Endothelial cell of umbilical vein (primary cell): Measurements from ENCODE around the gene MYH15. TPM values are rescaled to one million over a fixed set of nuclear protein-coding genes. Genes with fewer than 3 reads are reported as not detected.

Experiments used
- BruUV-seq: library from RNA; stranded (reverse); fragments of 400-500 nt; replicated peaks from 2 replicates; lab custom pipeline; 2021; lab: Mats Ljungman, UMichigan
- CTCF ChIA-PET: fragments of 300-600, 350-600 bp; sonication (Branson Sonifier 250); formaldehyde crosslinking; loops from one replicate; lab custom pipeline; 2021; ENCODE audit warnings: antibody characterized with exemption, inconsistent platforms; lab: Charles Lee
- POLR2A ChIA-PET: fragments of 300-600, 350-600 bp; sonication (Branson Sonifier 250); formaldehyde crosslinking; loops from one replicate; lab custom pipeline; 2021; ENCODE audit warnings: antibody characterized with exemption, inconsistent platforms; lab: Charles Lee
- DNase-seq: peaks from one replicate; pipeline ENCODE4 v3.0.0-alpha.2; 2011; ENCODE audit warnings: low read depth, low spot score
- FAIRE-seq: peaks from 2 replicates; lab custom pipeline; 2011; peaks lifted over from hg19 to GRCh38; lab: Jason Lieb, UNC
- H2AFZ ChIP-seq: 2 replicates; pipeline ENCODE4 v1.6.0; 2012; ENCODE audit warnings: low read depth, low read length, control low read depth, inconsistent platforms
- H3K27ac ChIP-seq: 2 replicates; pipeline ENCODE4 v1.5.1; 2011; ENCODE audit warnings: low read depth, mild to moderate bottlenecking, control low read depth, low read length, moderate library complexity; ENCODE audit not compliant: insufficient read depth
- H3K27me3 ChIP-seq, 2 experiments: 2 replicates each; pipeline versions ENCODE4 v1.6.0 to v1.6.1; 2011; ENCODE audit warnings: low read length in 2 of 2, mixed read lengths in 1 of 2; ENCODE audit not compliant: control insufficient read depth in 2 of 2, insufficient read depth in 2 of 2
- H3K36me3 ChIP-seq, 2 experiments: 2 replicates in 1 of 2; 3 replicates in 1 of 2; pipeline ENCODE4 v1.5.1; 2011; ENCODE audit warnings: low read length in 2 of 2, mild to moderate bottlenecking in 1 of 2, moderate library complexity in 1 of 2; ENCODE audit not compliant: control insufficient read depth in 2 of 2, insufficient read depth in 2 of 2; ENCODE audit errors: extremely low read depth in 1 of 2
- H3K4me1 ChIP-seq: 3 replicates; pipeline ENCODE4 v1.5.1; 2011; ENCODE audit warnings: mild to moderate bottlenecking, low read length; ENCODE audit not compliant: control insufficient read depth, insufficient read depth; ENCODE audit errors: extremely low read depth
- H3K4me2 ChIP-seq: 2 replicates; pipeline ENCODE4 v1.6.1; 2011; ENCODE audit warnings: low read length, control low read depth, mixed read lengths; ENCODE audit not compliant: insufficient read depth
- H3K4me3 ChIP-seq, 3 experiments: fragments of 200-600 bp in 1 of 3; sonication (generic), shearing (Covaris generic) in 1 of 3; replicated peaks in 1 of 3; 2 replicates each; pipeline ENCODE4 v1.5.1; 2011 to 2016; ENCODE audit warnings: control low read depth in 3 of 3, low read length in 3 of 3, mild to moderate bottlenecking in 2 of 3, inconsistent platforms in 1 of 3, low read depth in 1 of 3, moderate library complexity in 1 of 3; ENCODE audit not compliant: insufficient read depth in 1 of 3
- H3K79me2 ChIP-seq: 2 replicates; pipeline ENCODE4 v1.6.0; 2012; ENCODE audit warnings: low read length, inconsistent platforms; ENCODE audit not compliant: control insufficient read depth, insufficient read depth
- H3K9ac ChIP-seq: replicated peaks from 2 replicates; pipeline ENCODE3; 2011; ENCODE audit warnings: low read length, control low read depth; ENCODE audit not compliant: insufficient read depth; ENCODE audit errors: extremely low read depth
- H3K9me1 ChIP-seq: replicated peaks from 3 replicates; pipeline ENCODE4 v1.6.0; 2011; ENCODE audit warnings: mild to moderate bottlenecking, low read length; ENCODE audit not compliant: control insufficient read depth, insufficient read depth; ENCODE audit errors: extremely low read depth
- H3K9me3 ChIP-seq: replicated peaks from 2 replicates; pipeline ENCODE4 v1.5.1; 2012; ENCODE audit warnings: low read length, inconsistent platforms; ENCODE audit not compliant: control insufficient read depth, insufficient read depth
- H4K20me1 ChIP-seq: replicated peaks from 2 replicates; pipeline ENCODE3; 2011; ENCODE audit warnings: mild to moderate bottlenecking, low read length; ENCODE audit not compliant: control insufficient read depth, insufficient read depth; ENCODE audit errors: extremely low read depth
- EZH2 ChIP-seq: IDR thresholded peaks from 2 replicates; pipeline ENCODE4 v1.6.1; 2012; ENCODE audit warnings: borderline replicate concordance, low read depth, mild to moderate bottlenecking, moderate library complexity, low read length, inconsistent platforms; ENCODE audit not compliant: severe bottlenecking
- FOS ChIP-seq: IDR thresholded peaks from 2 replicates; pipeline ENCODE4 v1.6.1; 2011; ENCODE audit warnings: mild to moderate bottlenecking, low read length, moderate library complexity, borderline replicate concordance; ENCODE audit not compliant: insufficient read depth
- GATA2 ChIP-seq: IDR thresholded peaks from 2 replicates; pipeline ENCODE4 v1.7.0; 2011; ENCODE audit warnings: low read depth, mild to moderate bottlenecking, moderate library complexity, mixed read lengths, low read length; ENCODE audit not compliant: insufficient read length, insufficient read depth
- JUN ChIP-seq: IDR thresholded peaks from 2 replicates; pipeline ENCODE4 v1.6.1; 2011; ENCODE audit warnings: borderline replicate concordance, low read depth; ENCODE audit not compliant: insufficient read length, insufficient read depth
- MYC ChIP-seq: IDR thresholded peaks from one replicate; pipeline ENCODE4 v1.6.1; 2011; ENCODE audit warnings: mild to moderate bottlenecking, low read depth, low read length
- POLR2A ChIP-seq: IDR thresholded peaks from 2 replicates; pipeline ENCODE4 v1.6.1; 2012; ENCODE audit warnings: low read depth, mild to moderate bottlenecking, control low read depth, low read length
- POLR2AphosphoS5 ChIP-seq: IDR thresholded peaks from 2 replicates; pipeline ENCODE4 v1.6.1; 2012; ENCODE audit warnings: low read depth, mild to moderate bottlenecking, control low read depth, low read length, moderate library complexity; ENCODE audit not compliant: insufficient read depth
- dilution Hi-C: fragments of 300-500 bp; cut with MboI; formaldehyde crosslinking; loops from one replicate; pipeline ENCODE4 v1.15.0; 2019; ENCODE audit warnings: low sequenced_read_pairs; ENCODE audit not compliant: extremely low pct_ligation_motif_present
- intact Hi-C: fragments of 100-400 bp; cut with micrococcal nuclease; formaldehyde crosslinking; loops from one replicate; pipeline ENCODE4 v1.10.0; 2022
- polyA plus RNA-seq, 4 experiments: library from polyadenylated mRNA; depleted of rRNA in 3 of 4; stranded (reverse) in 3 of 4; unstranded in 1 of 4; fragments of >200 nt; gene quantifications; 2 replicates each; pipeline versions ENCODE4 v1.2.1 to v1.2.3, GENCODE V29; 2011 to 2012; ENCODE audit warnings: missing spikeins in 1 of 4
- total RNA-seq: library from RNA; stranded (reverse); gene quantifications from 2 replicates; pipeline ENCODE4 v1.2.3, GENCODE V29; 2021
- TF ChIP-seq, protein P1 (sequence below): IDR thresholded peaks from 2 replicates; pipeline ENCODE4 v1.6.1; 2011; ENCODE audit not compliant: insufficient read depth, insufficient read length
- TF ChIP-seq, protein P2 (sequence below), 2 donors: IDR thresholded peaks; 1 replicate in 1 of 2; 2 replicates in 1 of 2; pipeline ENCODE4 v1.5.1; 2011; ENCODE audit warnings: low read length in 2 of 2, mild to moderate bottlenecking in 2 of 2, moderate library complexity in 2 of 2, control low read depth in 1 of 2, inconsistent platforms in 1 of 2, low read depth in 1 of 2; ENCODE audit not compliant: insufficient read depth in 1 of 2; ENCODE audit errors: extremely low read depth in 1 of 2

Gene MYH15
- total and polyA plus RNA-seq, 2 donors (not counting 3 experiments of a cell fraction or from before 2014, with no cell fraction given), result 0.27 TPM; not detected in 1

- ChIA-PET POLR2A (no interaction called here), CTCF (interaction anchor here (0.7 to 2.5 kb wide), 4 partner anchors 9 to 409 kb away, joined by 3 to 22 read pairs (median 4); no protein-coding TSS in a partner anchor)
- TF ChIP-seq MYC, result no peak
- TF ChIP-seq, protein P1, sequence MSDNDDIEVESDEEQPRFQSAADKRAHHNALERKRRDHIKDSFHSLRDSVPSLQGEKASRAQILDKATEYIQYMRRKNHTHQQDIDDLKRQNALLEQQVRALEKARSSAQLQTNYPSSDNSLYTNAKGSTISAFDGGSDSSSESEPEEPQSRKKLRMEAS, result no peak
- no peak for TF ChIP-seq FOS
- BruUV-seq, result no TSS peak
- DNase-seq (no peak), FAIRE-seq (no peak)
- Histone ChIP-seq H3K36me3 (no peaks in the 10 kb centered on the region), H3K27me3 (peaks cover 2% of the 10 kb centered on the region in 2 experiments), H3K4me2 (no peak overlapping the region), H4K20me1 (no peaks in the 10 kb centered on the region), H3K9ac (no peak overlapping the region), H3K9me1 (no peaks in the 10 kb centered on the region), H3K27ac (no peak overlapping the region), H3K79me2 (no peaks in the 10 kb centered on the region), H3K9me3 (no peaks in the 10 kb centered on the region), H3K4me1 (no peaks in the 10 kb centered on the region), H3K4me3 (no peak overlapping the region), H2AFZ (no peak overlapping the region)
- intact Hi-C loops (no loop called here), dilution Hi-C loops (no loop called here)
Observed at GRCh38 chr3:108505811-108506210, 4.6 kb downstream of the MYH15 start.

DNA sequence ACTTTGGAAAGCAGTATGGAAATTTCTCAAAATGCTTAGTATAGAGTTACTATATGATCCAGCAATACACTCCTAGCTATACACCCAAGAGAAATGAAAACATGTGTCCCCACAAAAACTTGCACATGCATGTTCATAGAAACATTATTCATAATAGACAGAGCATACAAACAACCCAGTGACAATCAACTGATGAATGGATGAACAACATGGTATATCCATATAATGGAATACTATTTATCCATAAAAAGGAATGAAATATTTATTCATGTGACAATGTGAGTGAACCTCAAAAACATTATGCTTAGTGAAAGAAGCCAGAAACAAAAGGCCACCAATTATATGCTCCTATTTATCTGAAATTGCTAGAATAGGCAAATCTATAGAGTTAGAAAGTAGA lies 6.7 kb downstream of the MYH15 start:
- Histone ChIP-seq H3K4me3 (no peak overlapping the region), H4K20me1 (no peaks in the 10 kb centered on the region), H3K9ac (no peak overlapping the region), H3K27ac (no peak overlapping the region), H3K4me1 (no peaks in the 10 kb centered on the region), H3K27me3 (peaks cover 2% of the 10 kb centered on the region in 2 experiments), H3K79me2 (no peaks in the 10 kb centered on the region), H3K4me2 (no peak overlapping the region), H3K9me3 (no peaks in the 10 kb centered on the region), H2AFZ (no peak overlapping the region), H3K9me1 (no peaks in the 10 kb centered on the region), H3K36me3 (no peaks in the 10 kb centered on the region)
- no peak for FAIRE-seq
- no peak for DNase-seq
- ChIA-PET CTCF (no interaction called here), POLR2A (no interaction called here)
- intact Hi-C loops, result no loop called here
- BruUV-seq, result no TSS peak
- no peak for TF ChIP-seq EZH2
- no peak for TF ChIP-seq JUN
- TF ChIP-seq, protein P2, sequence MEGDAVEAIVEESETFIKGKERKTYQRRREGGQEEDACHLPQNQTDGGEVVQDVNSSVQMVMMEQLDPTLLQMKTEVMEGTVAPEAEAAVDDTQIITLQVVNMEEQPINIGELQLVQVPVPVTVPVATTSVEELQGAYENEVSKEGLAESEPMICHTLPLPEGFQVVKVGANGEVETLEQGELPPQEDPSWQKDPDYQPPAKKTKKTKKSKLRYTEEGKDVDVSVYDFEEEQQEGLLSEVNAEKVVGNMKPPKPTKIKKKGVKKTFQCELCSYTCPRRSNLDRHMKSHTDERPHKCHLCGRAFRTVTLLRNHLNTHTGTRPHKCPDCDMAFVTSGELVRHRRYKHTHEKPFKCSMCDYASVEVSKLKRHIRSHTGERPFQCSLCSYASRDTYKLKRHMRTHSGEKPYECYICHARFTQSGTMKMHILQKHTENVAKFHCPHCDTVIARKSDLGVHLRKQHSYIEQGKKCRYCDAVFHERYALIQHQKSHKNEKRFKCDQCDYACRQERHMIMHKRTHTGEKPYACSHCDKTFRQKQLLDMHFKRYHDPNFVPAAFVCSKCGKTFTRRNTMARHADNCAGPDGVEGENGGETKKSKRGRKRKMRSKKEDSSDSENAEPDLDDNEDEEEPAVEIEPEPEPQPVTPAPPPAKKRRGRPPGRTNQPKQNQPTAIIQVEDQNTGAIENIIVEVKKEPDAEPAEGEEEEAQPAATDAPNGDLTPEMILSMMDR (IDR thresholded peaks at IDR 0.05; ENCODE audit: extremely low read depth in 1 of 2, insufficient read depth in 1 of 2, low read depth in 1 of 2, low read length in 2 of 2), result no peak
- no peak for TF ChIP-seq POLR2AphosphoS5
- TF ChIP-seq POLR2A, result no peak
- TF ChIP-seq GATA2, result no peak
- TF ChIP-seq, protein P1, result no peak
- TF ChIP-seq MYC, result no peak
- no peak for TF ChIP-seq FOS
- dilution Hi-C loops, result no loop called here
